ENCODE measurements around the gene GALNT17.

The GALNT17 gene

DNA sequence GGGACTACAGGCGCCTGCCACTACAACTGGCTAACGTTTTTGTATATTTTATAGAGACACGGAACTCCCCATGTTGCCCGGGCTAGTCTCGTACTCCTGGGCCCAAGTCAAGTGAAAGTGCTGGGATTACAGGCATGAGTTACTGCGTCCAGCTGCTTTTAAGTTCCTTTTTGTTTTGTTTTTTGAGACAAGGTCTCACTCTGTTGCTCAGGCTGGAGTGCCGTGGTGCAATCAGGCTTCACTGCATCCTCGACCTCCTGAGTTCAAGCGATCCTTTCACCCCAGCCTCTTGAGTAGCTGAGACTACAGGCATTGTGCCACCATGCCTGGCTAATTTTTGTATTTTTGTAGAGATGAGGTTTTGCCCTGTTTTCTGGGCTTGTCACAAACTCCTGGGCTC is 155.0 kb downstream of the GALNT17 start:
- Histone ChIP-seq H3K4me3 (ENCODE audit: low read depth, low read length) (no peak overlapping the region), H3K27ac (ENCODE audit: extremely low read depth, low read depth, low read length) (no peak overlapping the region), H3K36me3 (ENCODE audit: control insufficient read depth in 2 of 2, insufficient read depth in 1 of 2, low read length in 2 of 2) (no peaks in the 10 kb centered on the region), H3K4me1 (ENCODE audit: control insufficient read depth, insufficient read depth, low read length) (no peaks in the 10 kb centered on the region), H3K9me3 (ENCODE audit: control insufficient read depth, insufficient read depth, low read depth, low read length) (no peaks in the 10 kb centered on the region)
- POLR2A ChIA-PET, result no interaction called here
- TF ChIP-seq ZNF555 (tag by site-specific recombination; conservative IDR thresholded peaks at IDR 0.05) (no peak), ZSCAN4 (tag by site-specific recombination; IDR thresholded peaks at IDR 0.05) (no peak), TRIM28 (IDR thresholded peaks at IDR 0.05; ENCODE audit: borderline replicate concordance, low read length) (no peak), ZNF837 (tag by site-specific recombination; IDR thresholded peaks at IDR 0.05) (no peak), ZNF501 (tag by site-specific recombination; IDR thresholded peaks at IDR 0.05) (no peak), ZNF639 (tag by site-specific recombination; IDR thresholded peaks at IDR 0.05) (no peak), SETDB1 (IDR thresholded peaks at IDR 0.05; ENCODE audit: insufficient read length, low read length) (no peak), ZBTB48 (tag by site-specific recombination; IDR thresholded peaks at IDR 0.05) (no peak), EGR2 (tag by site-specific recombination; IDR thresholded peaks at IDR 0.05; ENCODE audit: low read depth) (no peak)
- TF ChIP-seq, protein P1, sequence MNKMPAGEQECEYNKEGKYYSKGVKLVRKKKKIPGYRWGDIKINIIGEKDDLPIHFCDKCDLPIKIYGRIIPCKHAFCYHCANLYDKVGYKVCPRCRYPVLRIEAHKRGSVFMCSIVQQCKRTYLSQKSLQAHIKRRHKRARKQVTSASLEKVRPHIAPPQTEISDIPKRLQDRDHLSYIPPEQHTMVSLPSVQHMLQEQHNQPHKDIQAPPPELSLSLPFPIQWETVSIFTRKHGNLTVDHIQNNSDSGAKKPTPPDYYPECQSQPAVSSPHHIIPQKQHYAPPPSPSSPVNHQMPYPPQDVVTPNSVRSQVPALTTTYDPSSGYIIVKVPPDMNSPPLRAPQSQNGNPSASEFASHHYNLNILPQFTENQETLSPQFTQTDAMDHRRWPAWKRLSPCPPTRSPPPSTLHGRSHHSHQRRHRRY (tag by site-specific recombination; IDR thresholded peaks at IDR 0.05), result no peak
- CTCF ChIA-PET, result no interaction called here

- Histone ChIP-seq H3K36me3 (ENCODE audit: control insufficient read depth in 2 of 2, insufficient read depth in 1 of 2, low read length in 2 of 2) (no peaks in the 10 kb centered on the region), H3K9me3 (ENCODE audit: control insufficient read depth, insufficient read depth, low read depth, low read length) (no peaks in the 10 kb centered on the region), H3K4me3 (ENCODE audit: low read depth, low read length) (no peak overlapping the region), H3K4me1 (ENCODE audit: control insufficient read depth, insufficient read depth, low read length) (no peaks in the 10 kb centered on the region), H3K27ac (ENCODE audit: extremely low read depth, low read depth, low read length) (no peak overlapping the region)
- TF ChIP-seq ZNF341 (tag by site-specific recombination; IDR thresholded peaks at IDR 0.05; ENCODE audit: low read depth), result no peak
- TF ChIP-seq ZNF174 (tag by site-specific recombination; IDR thresholded peaks at IDR 0.05), result no peak
- TF ChIP-seq ZBTB7A (tag by site-specific recombination; IDR thresholded peaks at IDR 0.05; ENCODE audit: low read depth), result no peak
- TF ChIP-seq MZF1 (tag by site-specific recombination; IDR thresholded peaks at IDR 0.05; ENCODE audit: borderline replicate concordance), result no peak
- no peak for TF ChIP-seq ZNF433 (tag by site-specific recombination; IDR thresholded peaks at IDR 0.05; ENCODE audit: low read depth)
- no peak for TF ChIP-seq ZNF146 (tag by site-specific recombination; IDR thresholded peaks at IDR 0.05)
- TF ChIP-seq ZNF426 (tag by site-specific recombination; IDR thresholded peaks at IDR 0.05), result no peak
- TF ChIP-seq ZNF600 (tag by site-specific recombination; IDR thresholded peaks at IDR 0.05), result no peak
- TF ChIP-seq KLF9 (tag by site-specific recombination; IDR thresholded peaks at IDR 0.05; ENCODE audit: low read depth), result no peak
- no peak for TF ChIP-seq ZNF639 (tag by site-specific recombination; IDR thresholded peaks at IDR 0.05)
- no peak for TF ChIP-seq ZSCAN30 (tag by site-specific recombination; IDR thresholded peaks at IDR 0.05)
- TF ChIP-seq ZNF19 (tag by site-specific recombination; IDR thresholded peaks at IDR 0.05; ENCODE audit: low read depth), result no peak
- no peak for TF ChIP-seq GLI4 (tag by site-specific recombination; IDR thresholded peaks at IDR 0.05)
- no peak for TF ChIP-seq ZNF670 (tag by site-specific recombination; IDR thresholded peaks at IDR 0.05; ENCODE audit: low read depth)
- no peak for TF ChIP-seq ZNF335 (tag by site-specific recombination; conservative IDR thresholded peaks at IDR 0.05)
- TF ChIP-seq ZFP3 (tag by site-specific recombination; IDR thresholded peaks at IDR 0.05; ENCODE audit: low read depth), result no peak
- no peak for TF ChIP-seq ZNF138 (tag by site-specific recombination; IDR thresholded peaks at IDR 0.05; ENCODE audit: borderline replicate concordance)
- no peak for TF ChIP-seq ZNF561 (tag by site-specific recombination; IDR thresholded peaks at IDR 0.05; ENCODE audit: borderline replicate concordance)
- TF ChIP-seq KLF10 (tag by site-specific recombination; IDR thresholded peaks at IDR 0.05), result no peak
- TF ChIP-seq, protein P2, sequence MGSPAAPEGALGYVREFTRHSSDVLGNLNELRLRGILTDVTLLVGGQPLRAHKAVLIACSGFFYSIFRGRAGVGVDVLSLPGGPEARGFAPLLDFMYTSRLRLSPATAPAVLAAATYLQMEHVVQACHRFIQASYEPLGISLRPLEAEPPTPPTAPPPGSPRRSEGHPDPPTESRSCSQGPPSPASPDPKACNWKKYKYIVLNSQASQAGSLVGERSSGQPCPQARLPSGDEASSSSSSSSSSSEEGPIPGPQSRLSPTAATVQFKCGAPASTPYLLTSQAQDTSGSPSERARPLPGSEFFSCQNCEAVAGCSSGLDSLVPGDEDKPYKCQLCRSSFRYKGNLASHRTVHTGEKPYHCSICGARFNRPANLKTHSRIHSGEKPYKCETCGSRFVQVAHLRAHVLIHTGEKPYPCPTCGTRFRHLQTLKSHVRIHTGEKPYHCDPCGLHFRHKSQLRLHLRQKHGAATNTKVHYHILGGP (tag by site-specific recombination; IDR thresholded peaks at IDR 0.05), result no peak
- POLR2A ChIA-PET, result no interaction called here
- CTCF ChIA-PET, result no interaction called here
Observed at GRCh38 chr7:71290452-71290851, 158.5 kb downstream of the GALNT17 start.

Measured in HEK293 (cell line).